H7 (cell line): ENCODE data around the gene INPP5A. TPM values are rescaled to one million over a fixed set of nuclear protein-coding genes. Genes with fewer than 3 reads are reported as not detected.

ENCODE experiments used
- DNase-seq: peaks from one replicate; pipeline ENCODE4 v3.0.0; 2012
- H3K27me3 ChIP-seq: 2 replicates; pipeline ENCODE4 v1.6.0; 2011; ENCODE audit warnings: mild to moderate bottlenecking, low read length; ENCODE audit not compliant: control insufficient read depth, insufficient read depth
- H3K36me3 ChIP-seq: replicated peaks from 2 replicates; pipeline ENCODE4 v1.5.1; 2011; ENCODE audit warnings: low read length; ENCODE audit not compliant: control insufficient read depth, insufficient read depth
- H3K4me3 ChIP-seq: 2 replicates; pipeline ENCODE4 v1.5.1; 2011; ENCODE audit warnings: low read depth, mild to moderate bottlenecking, control low read depth, low read length, moderate library complexity; ENCODE audit not compliant: insufficient read depth
- total RNA-seq: library from RNA; depleted of rRNA; stranded (reverse); fragments of >200 nt; shearing (Covaris generic); gene quantifications from 2 replicates; pipeline ENCODE4 v1.2.3, GENCODE V29; 2014

The INPP5A gene
- total RNA-seq, 1 experiment from 2014 or later, result 29.2 TPM

GRCh38 chr10:132746386-132746785 lies 208.8 kb downstream of the INPP5A start:
- DNase-seq, result no peak
- H3K36me3 ChIP-seq, result no peaks in the 10 kb centered on the region
- H3K4me3 ChIP-seq, result no peak overlapping the region
- no peaks in the 10 kb centered on the region for H3K27me3 ChIP-seq

DNA sequence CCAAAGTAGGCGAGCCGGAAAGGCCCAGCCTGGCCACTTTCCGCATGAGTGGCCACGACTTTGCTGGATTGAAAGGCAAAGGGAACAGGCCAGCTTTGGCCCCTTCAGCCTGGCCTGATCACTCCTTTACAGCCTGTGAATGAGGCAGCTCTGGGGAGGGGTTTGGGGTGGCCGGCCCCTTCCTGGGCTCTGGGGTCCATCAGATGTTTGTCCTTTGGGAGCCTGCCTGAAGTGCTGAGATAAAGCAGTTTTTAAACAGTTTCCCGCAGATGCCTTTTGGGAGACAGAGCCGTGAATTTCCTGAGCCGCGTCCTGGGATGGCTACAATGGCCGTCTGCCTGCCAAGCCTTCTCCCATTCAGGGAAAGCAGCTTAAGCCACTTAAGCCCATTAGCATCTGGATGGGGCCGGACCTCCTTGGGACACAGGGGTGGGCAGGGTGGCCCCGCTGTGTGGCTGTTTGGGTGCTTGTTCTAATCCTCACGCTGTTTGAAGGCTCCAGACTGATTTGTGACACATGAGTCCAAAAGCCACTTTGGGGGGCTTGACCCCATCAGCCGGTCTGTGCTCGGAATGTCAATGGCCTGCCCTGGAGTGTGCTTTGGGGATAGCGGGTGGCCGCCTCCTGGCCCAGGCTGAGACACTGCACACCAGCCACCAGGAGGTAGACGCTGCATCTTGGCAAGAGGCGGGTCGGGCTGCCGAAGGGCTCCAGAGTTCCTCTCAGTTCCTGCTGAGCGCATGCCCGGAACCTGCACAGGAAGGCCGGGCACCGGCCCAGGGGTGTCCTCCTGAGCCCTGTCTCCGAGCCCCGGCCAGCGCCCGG lies 209.4 kb downstream of the INPP5A start:
- peak; percentile 85 for DNase-seq
- no peak overlapping the region for H3K4me3 ChIP-seq

DNA sequence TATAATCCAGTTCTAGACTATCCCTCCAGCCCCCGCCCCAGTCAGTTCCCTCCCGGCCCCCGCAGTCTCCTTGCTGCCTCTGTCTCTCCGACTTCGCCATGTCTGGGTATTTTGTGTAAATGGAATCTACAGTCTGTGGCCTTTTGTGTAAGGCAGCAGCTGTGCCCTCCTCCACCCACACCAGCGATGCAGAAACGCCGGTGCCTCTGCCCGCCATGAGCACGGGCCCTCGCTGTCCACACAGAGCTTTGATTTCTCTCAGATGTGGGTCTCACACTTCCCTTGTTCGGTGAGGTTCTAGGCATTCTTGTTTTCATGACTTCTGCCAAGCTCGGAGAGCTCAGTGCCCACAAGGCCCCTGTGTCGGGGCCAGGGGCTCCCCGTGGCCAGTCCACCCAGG lies 210.5 kb downstream of the INPP5A start:
- no peak for DNase-seq
- no peaks in the 10 kb centered on the region for H3K27me3 ChIP-seq
- no peak overlapping the region for H3K4me3 ChIP-seq
- H3K36me3 ChIP-seq, result no peaks in the 10 kb centered on the region

More for the DNA sequence above, 209.4 kb downstream of the INPP5A start:
- Histone ChIP-seq H3K36me3 (no peaks in the 10 kb centered on the region), H3K27me3 (no peaks in the 10 kb centered on the region)

DNA sequence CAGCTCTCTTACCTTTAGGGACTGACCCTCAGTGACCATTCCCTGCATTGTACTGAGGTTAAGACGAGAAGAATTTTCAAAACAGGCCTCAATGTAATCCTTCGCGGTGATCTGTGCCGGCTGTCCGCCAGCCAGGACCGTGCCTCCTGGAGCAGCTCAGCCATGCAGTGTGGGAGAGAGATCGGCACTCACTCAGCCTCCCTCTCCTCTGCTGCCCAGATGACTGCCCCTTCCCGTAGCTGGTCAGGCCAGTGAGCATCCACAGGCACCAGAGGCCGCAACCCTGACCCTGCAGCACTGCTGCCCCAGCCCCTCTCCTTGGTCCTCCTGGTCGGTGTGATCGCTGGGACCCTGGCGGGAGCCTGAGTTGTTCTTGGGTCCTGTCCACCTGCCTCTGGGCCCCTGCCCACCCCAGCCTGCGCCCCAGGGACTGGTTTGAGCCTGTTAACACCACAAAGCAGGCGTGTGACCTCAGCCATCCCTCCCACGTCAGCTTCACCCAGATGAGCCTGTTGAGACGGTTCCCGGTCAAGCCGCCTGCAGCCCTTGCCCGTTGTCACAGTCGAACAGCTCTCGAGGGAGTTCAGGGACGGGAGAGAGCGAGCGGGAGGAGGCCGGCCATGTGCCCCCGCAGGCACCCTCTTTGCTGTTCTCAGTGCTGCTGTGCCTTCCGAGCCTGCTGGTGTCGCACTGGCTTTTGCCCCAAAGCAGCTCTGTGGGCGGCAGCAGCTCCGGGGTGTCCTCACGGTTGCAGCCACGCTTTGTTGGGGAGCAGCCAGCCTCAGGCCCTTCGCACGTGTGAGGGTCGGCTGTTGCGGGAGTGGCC lies 211.2 kb downstream of the INPP5A start:
- H3K36me3 ChIP-seq, result no peaks in the 10 kb centered on the region
- peak; percentile 60 for DNase-seq
- H3K4me3 ChIP-seq, result no peak overlapping the region
- no peaks in the 10 kb centered on the region for H3K27me3 ChIP-seq

DNA sequence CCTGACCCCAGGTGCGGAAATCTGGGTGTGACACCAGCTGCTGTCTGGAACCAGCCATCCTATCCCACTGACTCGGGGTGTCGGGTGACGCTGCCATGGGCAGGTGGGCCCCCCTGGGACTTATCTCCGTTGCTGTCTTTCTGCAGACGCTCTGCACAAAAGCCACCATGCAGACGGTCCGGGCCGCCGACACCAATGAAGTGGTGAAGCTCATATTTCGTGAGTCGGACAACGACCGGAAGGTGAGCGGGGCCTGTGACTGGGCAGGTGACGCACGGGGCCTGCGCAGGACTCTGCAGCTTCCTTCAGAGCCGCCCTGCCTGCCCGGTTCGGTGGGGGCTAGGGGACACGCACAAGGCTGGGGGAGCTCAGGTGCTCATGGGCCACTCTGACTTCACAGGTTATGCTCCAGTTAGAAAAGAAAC lies 211.8 kb downstream of the INPP5A start:
- no peaks in the 10 kb centered on the region for H3K27me3 ChIP-seq
- no peak overlapping the region for H3K4me3 ChIP-seq
- no peaks in the 10 kb centered on the region for H3K36me3 ChIP-seq
- DNase-seq, result no peak

DNA sequence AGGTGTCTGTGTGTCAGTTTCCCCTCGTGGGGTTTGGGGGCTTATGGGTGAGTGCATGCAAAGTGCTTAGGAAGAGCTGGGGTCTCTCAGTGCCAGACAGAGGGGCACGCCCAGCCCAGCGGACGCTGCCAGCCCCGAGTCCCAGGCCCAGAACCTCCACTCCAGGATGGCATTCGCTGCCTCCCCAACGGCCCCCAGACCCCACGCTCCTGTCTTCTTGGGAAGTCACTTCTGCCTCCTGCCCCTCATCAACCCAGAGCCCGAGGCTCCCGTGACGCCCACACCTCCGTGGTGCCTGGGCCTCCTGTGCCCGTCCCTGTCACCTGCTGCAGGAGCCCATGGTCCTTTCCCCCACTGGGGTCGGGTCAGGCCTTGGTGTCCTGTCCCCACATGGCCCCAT lies 213.3 kb downstream of the INPP5A start:
- no peaks in the 10 kb centered on the region for H3K27me3 ChIP-seq
- DNase-seq, result no peak
- no peaks in the 10 kb centered on the region for H3K36me3 ChIP-seq
- H3K4me3 ChIP-seq, result no peak overlapping the region

- Histone ChIP-seq H3K4me3 (no peak overlapping the region), H3K36me3 (0 out of 2 replicates have a peak, but pooled peaks cover 1% of the 10 kb centered on the region), H3K27me3 (no peaks in the 10 kb centered on the region)
- no peak for DNase-seq
Measured at GRCh38 chr10:132752378-132752777, 214.8 kb downstream of the INPP5A start.

DNA sequence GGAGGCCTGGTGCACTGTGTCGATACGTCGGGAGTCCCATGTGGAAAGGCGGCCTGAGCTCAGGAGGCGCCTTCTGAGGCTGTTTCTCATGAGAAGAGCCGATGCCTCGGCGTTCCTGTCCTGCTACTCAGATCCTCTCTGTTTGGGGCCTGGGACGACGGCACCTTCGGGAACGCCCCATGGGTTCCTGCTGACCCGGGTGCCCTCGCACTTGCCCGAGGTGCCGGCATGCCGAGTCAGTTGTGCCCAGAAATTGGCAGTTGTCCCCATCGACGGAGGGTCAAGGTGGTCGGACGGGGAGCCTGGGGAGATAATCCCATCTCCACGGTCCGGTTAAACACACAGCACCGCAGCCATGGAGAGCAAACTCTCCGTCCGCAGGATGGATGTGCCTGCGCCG lies 215.4 kb downstream of the INPP5A start:
- Histone ChIP-seq H3K27me3 (no peaks in the 10 kb centered on the region), H3K4me3 (no peak overlapping the region)
- no peak for DNase-seq

DNA sequence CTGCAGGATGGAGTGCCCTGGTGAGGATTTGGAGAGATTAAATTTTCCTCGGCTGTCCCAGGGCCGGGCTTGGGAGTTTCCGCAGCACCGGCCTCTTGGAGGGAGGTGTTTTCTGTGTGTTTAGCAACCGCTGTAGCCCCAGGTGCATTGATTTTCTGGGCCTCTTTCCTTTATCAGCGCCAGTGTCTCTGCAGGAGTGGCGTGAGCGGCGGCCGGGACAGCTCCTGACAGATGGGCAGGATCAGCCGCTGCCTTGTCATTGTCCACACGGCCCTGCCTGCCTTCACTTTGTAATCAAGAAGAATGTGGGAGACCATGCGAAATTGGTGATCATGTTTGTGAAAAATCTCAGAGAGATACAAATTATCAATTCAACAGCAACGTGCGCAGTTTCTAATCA lies 216.0 kb downstream of the INPP5A start:
- Histone ChIP-seq H3K36me3 (0 out of 2 replicates have a peak, but pooled peaks cover 1% of the 10 kb centered on the region), H3K4me3 (no peak overlapping the region), H3K27me3 (no peaks in the 10 kb centered on the region)
- DNase-seq, result no peak

More for the DNA sequence above, 215.4 kb downstream of the INPP5A start:
- H3K36me3 ChIP-seq, result 0 out of 2 replicates have a peak, but pooled peaks cover 1% of the 10 kb centered on the region

- Histone ChIP-seq H3K36me3 (0 out of 2 replicates have a peak, but pooled peaks cover 1% of the 10 kb centered on the region), H3K27me3 (no peaks in the 10 kb centered on the region), H3K4me3 (no peak overlapping the region)
- DNase-seq, result no peak
Measured at GRCh38 chr10:132754071-132754470, 216.5 kb downstream of the INPP5A start.

DNA sequence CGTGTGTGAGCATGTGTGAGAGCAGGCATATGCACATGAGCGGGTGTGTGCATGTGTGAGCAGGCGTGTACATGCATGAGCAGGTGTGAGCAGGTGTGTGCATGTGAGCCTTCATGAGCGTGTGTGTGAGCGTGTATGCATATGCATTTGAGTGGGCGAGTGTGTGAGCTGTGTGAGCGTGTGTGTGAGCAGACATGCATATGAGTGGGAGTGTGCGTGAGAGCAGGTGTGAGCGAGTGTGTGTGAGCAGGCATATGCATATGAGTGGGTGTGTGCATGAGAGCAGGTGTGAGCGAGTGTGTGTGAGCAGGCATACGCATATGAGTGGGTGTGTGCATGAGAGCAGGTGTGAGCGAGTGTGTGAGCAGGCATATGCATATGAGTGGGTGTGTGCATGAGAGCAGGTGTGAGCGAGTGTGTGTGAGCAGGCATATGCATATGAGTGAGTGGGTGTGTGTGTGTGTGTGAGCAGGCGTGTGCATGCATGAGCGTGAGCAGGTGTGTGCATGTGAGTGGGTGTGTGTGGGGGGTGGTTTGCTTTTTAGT lies 217.7 kb downstream of the INPP5A start:
- no peak for DNase-seq
- Histone ChIP-seq H3K4me3 (no peak overlapping the region), H3K36me3 (0 out of 2 replicates have a peak, but pooled peaks cover 1% of the 10 kb centered on the region), H3K27me3 (no peaks in the 10 kb centered on the region)

DNA sequence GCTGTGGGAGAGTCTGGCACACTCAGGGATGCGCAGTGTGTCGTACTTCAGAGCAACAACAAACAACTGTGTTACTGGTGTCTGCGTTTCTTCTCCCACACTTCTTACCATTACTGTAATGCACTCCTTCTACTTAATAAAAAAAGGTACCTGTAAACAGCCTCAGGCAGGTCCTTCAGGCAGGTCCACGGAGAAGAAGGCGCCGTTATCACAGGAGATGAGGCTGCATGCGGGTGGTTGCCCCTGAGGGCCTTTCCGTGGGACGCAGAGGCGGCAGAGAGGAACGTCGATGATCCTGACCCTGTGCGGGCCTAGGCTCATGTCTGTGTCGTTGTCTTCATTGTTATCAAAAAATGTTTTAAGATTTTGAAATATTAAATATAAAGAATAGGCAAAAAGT lies 219.0 kb downstream of the INPP5A start:
- Histone ChIP-seq H3K27me3 (no peaks in the 10 kb centered on the region), H3K4me3 (no peak overlapping the region), H3K36me3 (0 out of 2 replicates have a peak, but pooled peaks cover 1% of the 10 kb centered on the region)
- DNase-seq, result no peak

DNA sequence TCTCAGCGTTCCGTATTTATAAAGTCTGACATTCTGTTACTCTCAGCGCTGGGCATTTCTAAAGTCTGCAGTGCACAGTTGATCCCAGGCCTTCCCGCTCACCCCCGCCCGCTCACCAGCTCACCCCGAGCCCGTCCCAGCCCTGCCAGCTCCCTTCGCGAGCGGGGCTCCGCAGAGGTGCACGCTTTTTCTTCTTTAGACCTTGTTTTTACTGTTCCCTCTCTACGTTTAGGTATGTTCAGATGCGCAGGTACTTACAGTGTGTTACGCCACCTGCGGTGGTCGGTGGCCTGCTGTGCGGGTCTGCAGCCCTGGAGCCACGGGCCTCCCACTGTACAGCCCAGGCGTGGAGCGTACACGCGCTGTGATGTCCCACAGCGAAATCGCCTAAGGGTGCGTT lies 219.6 kb downstream of the INPP5A start:
- H3K36me3 ChIP-seq, result 0 out of 2 replicates have a peak, but pooled peaks cover 1% of the 10 kb centered on the region
- DNase-seq, result no peak
- H3K4me3 ChIP-seq, result no peak overlapping the region
- H3K27me3 ChIP-seq, result no peaks in the 10 kb centered on the region

DNA sequence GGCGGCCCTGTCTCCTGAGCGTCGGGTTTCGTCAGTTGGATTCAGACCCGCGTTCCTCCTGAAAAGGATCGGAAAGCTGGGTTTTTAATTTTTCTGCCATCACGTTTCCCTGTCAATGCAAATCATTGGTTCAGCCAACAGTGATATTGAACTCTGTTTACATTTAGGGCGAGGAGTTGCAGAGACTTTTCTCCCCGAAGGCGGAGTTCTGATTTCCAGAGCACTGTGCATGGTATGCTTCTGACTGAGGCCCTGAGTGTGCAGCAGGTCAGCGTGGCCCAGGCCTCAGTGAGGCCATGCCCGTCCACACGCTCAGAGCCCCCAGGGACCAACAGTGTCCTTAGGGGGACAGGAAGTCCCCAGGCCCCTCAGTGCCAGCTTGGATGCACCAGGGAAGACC lies 221.3 kb downstream of the INPP5A start:
- Histone ChIP-seq H3K27me3 (no peaks in the 10 kb centered on the region), H3K36me3 (peaks cover 1% of the 10 kb centered on the region; the same call in 1 of the 2 replicates), H3K4me3 (no peak overlapping the region)
- DNase-seq, result no peak
